HuH-7.5 (cell line): Measurements from ENCODE around the gene PSMG4.

Experiments
- DNase-seq: peaks from one replicate; pipeline ENCODE4 v3.0.0; 2011; ENCODE audit warnings: low spot score

The PSMG4 gene

GRCh38 chr6:3258720-3259490 is at the start of gene PSMG4:
Gene PSMG4 (plus strand): TSS chr6:3258947. CDS start chr6:3259023, 76 bp downstream.
- DNase-seq, result peak; percentile 93

- no peak for DNase-seq
Observed at GRCh38 chr6:3209114-3210023, 49.4 kb upstream of the PSMG4 start.

- DNase-seq, result no peak
Observed at GRCh38 chr6:3210024-3210610, 48.6 kb upstream of the PSMG4 start.

GRCh38 chr6:3211681-3212080 is 47.1 kb upstream of the PSMG4 start:
- no peak for DNase-seq

- DNase-seq, result no peak
Observed at GRCh38 chr6:3212261-3212660, 46.5 kb upstream of the PSMG4 start.

GRCh38 chr6:3213334-3213695 is 45.4 kb upstream of the PSMG4 start:
- DNase-seq, result no peak

GRCh38 chr6:3214898-3215297 is 43.8 kb upstream of the PSMG4 start:
- DNase-seq, result no peak

GRCh38 chr6:3217286-3217685 is 41.5 kb upstream of the PSMG4 start:
- no peak for DNase-seq

- DNase-seq, result no peak
Observed at GRCh38 chr6:3218266-3218665, 40.5 kb upstream of the PSMG4 start.

GRCh38 chr6:3220366-3220765 is 38.4 kb upstream of the PSMG4 start:
- no peak for DNase-seq

- DNase-seq, result no peak
Observed at GRCh38 chr6:3221578-3221977, 37.2 kb upstream of the PSMG4 start.

GRCh38 chr6:3222506-3223038 is 36.2 kb upstream of the PSMG4 start:
- DNase-seq, result no peak

- no peak for DNase-seq
Observed at GRCh38 chr6:3226042-3226441, 32.7 kb upstream of the PSMG4 start.

GRCh38 chr6:3226481-3227362 is 32.0 kb upstream of the PSMG4 start:
- DNase-seq, result peak; percentile 41

- DNase-seq, result peak; percentile 54
Observed at GRCh38 chr6:3227363-3228045, 31.2 kb upstream of the PSMG4 start, which contains the start of gene TUBB2B. Gene TUBB2B (minus strand): TSS chr6:3227653. CDS start chr6:3227543, 110 bp downstream.

- DNase-seq, result no peak
Observed at GRCh38 chr6:3228046-3228671, 30.6 kb upstream of the PSMG4 start.

- no peak for DNase-seq
Observed at GRCh38 chr6:3228771-3229565, 29.8 kb upstream of the PSMG4 start.

- DNase-seq, result no peak
Observed at GRCh38 chr6:3229566-3230178, 29.1 kb upstream of the PSMG4 start.

- DNase-seq, result no peak
Observed at GRCh38 chr6:3230256-3230882, 28.4 kb upstream of the PSMG4 start.
